GM12878 (cell line): ENCODE measurements around the gene ZNF827. TPM values are rescaled to one million over a fixed set of nuclear protein-coding genes. Genes with fewer than 3 reads are reported as not detected.

Experiments used
- ATAC-seq: fragments of 200-7000 bp; cut with Tn5 transposase; 3 replicates; pipeline ENCODE4 v1.9.1; 2020; ENCODE audit warnings: mild to moderate bottlenecking, moderate library complexity
- BruUV-seq: library from RNA; stranded (reverse); fragments of 400-500 nt; replicated peaks from 2 replicates; lab custom pipeline; 2021; lab: Mats Ljungman, UMichigan
- CTCF ChIA-PET: fragments of 300-600 bp; sonication (Branson Sonifier 250); formaldehyde crosslinking; extraction: SDS; loops from one replicate; lab custom pipeline; 2021; ENCODE audit warnings: inconsistent platforms; lab: Yijun Ruan, JAX
- POLR2A ChIA-PET: fragments of 350-600 bp; formaldehyde crosslinking; extraction: SDS; loops from one replicate; lab custom pipeline; 2021; ENCODE audit warnings: inconsistent platforms; lab: Charles Lee
- RAD21 ChIA-PET: fragments of 300-600 bp; sonication (Branson Sonifier 250); formaldehyde crosslinking; loops from one replicate; lab custom pipeline; 2023; ENCODE audit warnings: antibody characterized with exemption; ENCODE audit not compliant: unreplicated experiment; lab: Charles Lee
- SMC1A ChIA-PET: fragments of 300-600 bp; sonication (Branson Sonifier 250); formaldehyde crosslinking; loops from one replicate; lab custom pipeline; 2023; ENCODE audit not compliant: unreplicated experiment, uncharacterized antibody; lab: Charles Lee
- DNase-seq: peaks from one replicate; pipeline ENCODE4 v3.0.0-alpha.2; 2011; ENCODE audit warnings: low read depth, low spot score
- FAIRE-seq: peaks from 3 replicates; lab custom pipeline; 2011; peaks lifted over from hg19 to GRCh38; lab: Jason Lieb, UNC
- H2AFZ ChIP-seq: 2 replicates; pipeline ENCODE4 v1.6.0; 2011; ENCODE audit warnings: low read depth, low read length, control low read depth; ENCODE audit not compliant: control insufficient read depth
- H3K27ac ChIP-seq: 2 replicates; pipeline ENCODE4 v1.5.1; 2011; ENCODE audit warnings: control low read depth; ENCODE audit not compliant: control insufficient read depth, insufficient read depth
- H3K27me3 ChIP-seq, 2 experiments: replicated peaks in 1 of 2; 2 replicates each; pipeline versions ENCODE4 v1.6.0 to v1.6.1; 2011; ENCODE audit warnings: low read length in 1 of 2; ENCODE audit not compliant: control insufficient read depth in 2 of 2, insufficient read depth in 2 of 2
- H3K36me3 ChIP-seq, 2 experiments: 2 replicates each; pipeline ENCODE4 v1.5.1; 2011; ENCODE audit warnings: low read length in 1 of 2; ENCODE audit not compliant: control insufficient read depth in 2 of 2, insufficient read depth in 2 of 2
- H3K4me1 ChIP-seq: 2 replicates; pipeline ENCODE4 v1.6.1; 2011; ENCODE audit warnings: mild to moderate bottlenecking, low read length, moderate library complexity, mixed read lengths; ENCODE audit not compliant: control insufficient read depth, insufficient read depth
- H3K4me2 ChIP-seq: 2 replicates; pipeline ENCODE4 v1.6.0; 2011; ENCODE audit warnings: control low read depth; ENCODE audit not compliant: control insufficient read depth, insufficient read depth
- H3K4me3 ChIP-seq: fragments of 200-600 bp; sonication (generic); 2 replicates; pipeline ENCODE4 v1.5.1; 2016
- H3K79me2 ChIP-seq: 2 replicates; pipeline ENCODE4 v1.6.0; 2011; ENCODE audit warnings: low read length; ENCODE audit not compliant: control insufficient read depth, insufficient read depth
- H3K9ac ChIP-seq: 2 replicates; pipeline ENCODE4 v1.8.0; 2011; ENCODE audit warnings: low read length, control low read depth, mixed read lengths; ENCODE audit not compliant: control insufficient read depth, insufficient read depth
- H3K9me3 ChIP-seq: replicated peaks from 3 replicates; pipeline ENCODE4 v1.5.1; 2011; ENCODE audit warnings: mild to moderate bottlenecking, low read length; ENCODE audit not compliant: control insufficient read depth, insufficient read depth
- H4K20me1 ChIP-seq: 2 replicates; pipeline ENCODE4 v1.6.0; 2011; ENCODE audit not compliant: control insufficient read depth, insufficient read depth
- BHLHE40 ChIP-seq, 2 experiments: fragments of 450-650 bp in 1 of 2; IDR thresholded peaks; 2 replicates each; pipeline ENCODE4 v1.6.1; 2011 to 2017; ENCODE audit warnings: low read depth in 2 of 2, borderline replicate concordance in 1 of 2, improper control_type of control experiment in 1 of 2, low read length in 1 of 2, mild to moderate bottlenecking in 1 of 2
- CHD4 ChIP-seq: fragments of 200-600 bp; sonication (generic); IDR thresholded peaks from 2 replicates; pipeline ENCODE4 v1.6.1; 2016; ENCODE audit warnings: mild to moderate bottlenecking
- EED ChIP-seq: sonication (generic); IDR thresholded peaks from 2 replicates; pipeline ENCODE4 v1.6.1; 2016; ENCODE audit warnings: antibody characterized with exemption, low read depth
- EGR1 ChIP-seq, 2 experiments: IDR thresholded peaks; 1 replicate in 1 of 2; 2 replicates in 1 of 2; pipeline ENCODE4 v1.6.1; 2011 to 2012; ENCODE audit warnings: low read depth in 2 of 2, low read length in 2 of 2, borderline replicate concordance in 1 of 2, mild to moderate bottlenecking in 1 of 2, moderate library complexity in 1 of 2
- EP300 ChIP-seq, 2 experiments: fragments of 150-350 bp in 1 of 2; IDR thresholded peaks; 2 replicates each; pipeline ENCODE4 v1.6.1; 2011 to 2012; ENCODE audit warnings: low read depth in 2 of 2, low read length in 2 of 2, borderline replicate concordance in 1 of 2, improper control_type of control experiment in 1 of 2, inconsistent platforms in 1 of 2; ENCODE audit not compliant: control insufficient read depth in 1 of 2
- FOS ChIP-seq: IDR thresholded peaks from 3 replicates; pipeline ENCODE4 v1.6.1; 2011; ENCODE audit warnings: borderline replicate concordance; ENCODE audit not compliant: insufficient read length; ENCODE audit errors: extremely low read depth
- JUNB ChIP-seq: IDR thresholded peaks from 2 replicates; pipeline ENCODE4 v1.6.1; 2016; ENCODE audit warnings: antibody characterized with exemption, mild to moderate bottlenecking
- MTA3 ChIP-seq: IDR thresholded peaks from 2 replicates; pipeline ENCODE4 v1.6.1; 2012; ENCODE audit warnings: low read length, inconsistent platforms, borderline replicate concordance
- MYB ChIP-seq: fragments of 150-350 bp; IDR thresholded peaks from 2 replicates; pipeline ENCODE4 v1.6.1; 2014; ENCODE audit warnings: mild to moderate bottlenecking, low read depth, low read length, borderline replicate concordance
- SIN3A ChIP-seq: IDR thresholded peaks from 2 replicates; pipeline ENCODE4 v1.6.1; 2012; ENCODE audit warnings: low read depth, low read length, improper control_type of control experiment
- SMAD1 ChIP-seq: fragments of 450-650 bp; IDR thresholded peaks from 2 replicates; pipeline ENCODE4 v1.6.1; 2018; ENCODE audit warnings: mild to moderate bottlenecking, low read depth; ENCODE audit not compliant: partially characterized antibody
- SREBF1 ChIP-seq: IDR thresholded peaks from 2 replicates; pipeline ENCODE4 v1.6.1; 2012; ENCODE audit warnings: mild to moderate bottlenecking, low read length
- STAT3 ChIP-seq: IDR thresholded peaks from 2 replicates; pipeline ENCODE4 v1.6.1; 2011; ENCODE audit warnings: low read depth, low read length, improper control_type of control experiment
- SUPT20H ChIP-seq: IDR thresholded peaks from 2 replicates; pipeline ENCODE4 v1.6.1; 2011; ENCODE audit warnings: low read depth, mild to moderate bottlenecking, low read length, moderate library complexity, borderline replicate concordance; ENCODE audit not compliant: control insufficient read depth
- TAF1 ChIP-seq: IDR thresholded peaks from 2 replicates; pipeline ENCODE4 v1.6.1; 2011; ENCODE audit warnings: mild to moderate bottlenecking, low read depth, low read length, borderline replicate concordance
- TCF12 ChIP-seq: IDR thresholded peaks from 2 replicates; pipeline ENCODE4 v1.6.1; 2011; ENCODE audit warnings: low read depth, mild to moderate bottlenecking, low read length
- ZNF274 ChIP-seq: IDR thresholded peaks from one replicate; pipeline ENCODE4 v1.8.0; 2011; ENCODE audit not compliant: insufficient read length, insufficient read depth
- WGBS: methylation state at CpG from one replicate; pipeline ENCODE4 v1.1.6; 2016; ENCODE audit warnings: low lambda C conversion rate; ENCODE audit not compliant: insufficient replicate concordance, insufficient coverage; ENCODE audit errors: missing lambda C conversion rate; 5-methylcytosine and 5-hydroxymethylcytosine counted together
- in situ Hi-C: fragments of 300-500 bp; cut with MboI; formaldehyde crosslinking; loops from 9 replicates; pipeline ENCODE4 v1.14.3; 2018; ENCODE audit warnings: mixed read lengths
- intact Hi-C: fragments of 100-400 bp; cut with micrococcal nuclease; formaldehyde crosslinking; loops from one replicate; pipeline ENCODE4 v1.14.2; 2022; ENCODE audit not compliant: unreplicated experiment
- polyA plus RNA-seq, 11 experiments: library from polyadenylated mRNA; depleted of rRNA in 4 of 11; unstranded in 6 of 11; stranded (reverse) in 5 of 11; fragments of >200 nt; fragmentation: Nextera tagmentation in 4 of 11; fragmentation: Illumina TruSeq in 1 of 11; extraction: Ambion mirVana in 4 of 11; extraction: Trizol in 1 of 11; gene quantifications; 1 replicate in 1 of 11; 2 replicates in 10 of 11; pipeline versions ENCODE4 v1.2.1 to v1.2.3, GENCODE V29; 2011 to 2016; ENCODE audit warnings: inconsistent platforms in 2 of 11, missing spikeins in 2 of 11, low read depth in 1 of 11
- total RNA-seq, 4 experiments: library from RNA; depleted of rRNA in 3 of 4; stranded (reverse); fragments of >200 nt in 3 of 4; fragmentation: Illumina TruSeq in 1 of 4; extraction: Trizol in 1 of 4; gene quantifications; 2 replicates each; pipeline versions ENCODE4 v1.2.1 to v1.2.3, GENCODE V29; 2013 to 2021
- TF ChIP-seq, protein P1 (sequence below): IDR thresholded peaks from 2 replicates; pipeline ENCODE4 v1.6.1; 2012; ENCODE audit warnings: low read length, inconsistent platforms
- TF ChIP-seq, protein P2 (sequence below): fragments of 450-650 bp; conservative IDR thresholded peaks from 2 replicates; pipeline ENCODE4 v1.6.1; 2017; ENCODE audit warnings: mild to moderate bottlenecking, moderate library complexity
- TF ChIP-seq, protein P3 (sequence below): fragments of 450-650 bp; IDR thresholded peaks from 2 replicates; pipeline ENCODE4 v1.6.1; 2014; ENCODE audit warnings: mild to moderate bottlenecking

ZNF827 gene
- total and polyA plus RNA-seq, 10 of the 15 experiments (the other 5 are each of a cell fraction or from before 2014, with no cell fraction given): 3.8 to 31.5 (median 13.6) TPM

DNA sequence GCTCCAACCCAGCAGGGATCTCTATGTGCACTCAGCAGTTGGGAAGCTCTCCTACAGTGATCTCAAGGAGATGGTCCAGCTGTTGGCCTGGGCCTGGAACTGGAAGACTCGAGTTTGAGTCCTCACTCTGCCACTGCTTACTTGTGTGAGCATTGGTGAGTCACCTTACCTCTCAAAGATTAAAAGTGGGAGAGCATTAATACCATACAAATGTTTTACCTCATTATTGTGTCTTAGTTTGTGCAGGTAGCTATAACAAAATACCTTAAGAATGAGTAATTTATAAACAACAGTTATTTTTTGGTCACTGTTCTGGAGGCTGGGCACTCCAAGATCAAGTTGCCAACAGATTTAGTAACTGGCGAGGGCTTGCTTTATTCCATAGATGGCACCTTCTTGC is 21.4 kb upstream of the ZNF827 start:
- H3K36me3 ChIP-seq: no peaks in the 10 kb centered on the region
- no peaks in the 10 kb centered on the region; the same call in 2 of the 3 replicates for H3K9me3 ChIP-seq
- in situ Hi-C loops (loop anchor here (25.0 kb wide), 1 partner anchor 952 kb away; no protein-coding TSS in a partner anchor), intact Hi-C loops (no loop called here)
- no peaks in the 10 kb centered on the region for H3K4me1 ChIP-seq
- ATAC-seq (no peak), FAIRE-seq (no peak), DNase-seq (no peak)
- H2AFZ ChIP-seq: no peak overlapping the region
- no peaks in the 10 kb centered on the region for H3K79me2 ChIP-seq
- ChIA-PET CTCF (interaction anchor here (0.6 kb wide), 1 partner anchor 108 kb away, joined by 3 read pairs; no protein-coding TSS in a partner anchor), SMC1A (interaction anchor here (1.6 kb wide), 1 partner anchor 8 kb away, joined by 4 read pairs; no protein-coding TSS in a partner anchor), RAD21 (no interaction called here), POLR2A (no interaction called here)
- no peak overlapping the region for H3K27ac ChIP-seq
- H3K4me2 ChIP-seq: no peak overlapping the region
- TF ChIP-seq EP300 (IDR thresholded peaks at IDR 0.05; ENCODE audit: borderline replicate concordance in 1 of 2, control insufficient read depth in 1 of 2, low read depth in 2 of 2, low read length in 2 of 2) (no peak), CHD4 (no peak), SMAD1 (no peak), SIN3A (no peak), TAF1 (no peak), SUPT20H (no peak), EGR1 (IDR thresholded peaks at IDR 0.05; ENCODE audit: borderline replicate concordance in 1 of 2, low read depth in 2 of 2, low read length in 2 of 2) (no peak), MTA3 (no peak), ZNF274 (no peak), BHLHE40 (IDR thresholded peaks at IDR 0.05; ENCODE audit: borderline replicate concordance in 1 of 2, low read depth in 2 of 2, low read length in 1 of 2) (no peak), JUNB (no peak), SREBF1 (no peak), EED (no peak), STAT3 (no peak), FOS (no peak), MYB (no peak), TCF12 (no peak)
- TF ChIP-seq, protein P1, sequence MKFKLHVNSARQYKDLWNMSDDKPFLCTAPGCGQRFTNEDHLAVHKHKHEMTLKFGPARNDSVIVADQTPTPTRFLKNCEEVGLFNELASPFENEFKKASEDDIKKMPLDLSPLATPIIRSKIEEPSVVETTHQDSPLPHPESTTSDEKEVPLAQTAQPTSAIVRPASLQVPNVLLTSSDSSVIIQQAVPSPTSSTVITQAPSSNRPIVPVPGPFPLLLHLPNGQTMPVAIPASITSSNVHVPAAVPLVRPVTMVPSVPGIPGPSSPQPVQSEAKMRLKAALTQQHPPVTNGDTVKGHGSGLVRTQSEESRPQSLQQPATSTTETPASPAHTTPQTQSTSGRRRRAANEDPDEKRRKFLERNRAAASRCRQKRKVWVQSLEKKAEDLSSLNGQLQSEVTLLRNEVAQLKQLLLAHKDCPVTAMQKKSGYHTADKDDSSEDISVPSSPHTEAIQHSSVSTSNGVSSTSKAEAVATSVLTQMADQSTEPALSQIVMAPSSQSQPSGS: no peak
- TF ChIP-seq, protein P2, sequence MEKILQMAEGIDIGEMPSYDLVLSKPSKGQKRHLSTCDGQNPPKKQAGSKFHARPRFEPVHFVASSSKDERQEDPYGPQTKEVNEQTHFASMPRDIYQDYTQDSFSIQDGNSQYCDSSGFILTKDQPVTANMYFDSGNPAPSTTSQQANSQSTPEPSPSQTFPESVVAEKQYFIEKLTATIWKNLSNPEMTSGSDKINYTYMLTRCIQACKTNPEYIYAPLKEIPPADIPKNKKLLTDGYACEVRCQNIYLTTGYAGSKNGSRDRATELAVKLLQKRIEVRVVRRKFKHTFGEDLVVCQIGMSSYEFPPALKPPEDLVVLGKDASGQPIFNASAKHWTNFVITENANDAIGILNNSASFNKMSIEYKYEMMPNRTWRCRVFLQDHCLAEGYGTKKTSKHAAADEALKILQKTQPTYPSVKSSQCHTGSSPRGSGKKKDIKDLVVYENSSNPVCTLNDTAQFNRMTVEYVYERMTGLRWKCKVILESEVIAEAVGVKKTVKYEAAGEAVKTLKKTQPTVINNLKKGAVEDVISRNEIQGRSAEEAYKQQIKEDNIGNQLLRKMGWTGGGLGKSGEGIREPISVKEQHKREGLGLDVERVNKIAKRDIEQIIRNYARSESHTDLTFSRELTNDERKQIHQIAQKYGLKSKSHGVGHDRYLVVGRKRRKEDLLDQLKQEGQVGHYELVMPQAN: no peak
- TF ChIP-seq, protein P3, sequence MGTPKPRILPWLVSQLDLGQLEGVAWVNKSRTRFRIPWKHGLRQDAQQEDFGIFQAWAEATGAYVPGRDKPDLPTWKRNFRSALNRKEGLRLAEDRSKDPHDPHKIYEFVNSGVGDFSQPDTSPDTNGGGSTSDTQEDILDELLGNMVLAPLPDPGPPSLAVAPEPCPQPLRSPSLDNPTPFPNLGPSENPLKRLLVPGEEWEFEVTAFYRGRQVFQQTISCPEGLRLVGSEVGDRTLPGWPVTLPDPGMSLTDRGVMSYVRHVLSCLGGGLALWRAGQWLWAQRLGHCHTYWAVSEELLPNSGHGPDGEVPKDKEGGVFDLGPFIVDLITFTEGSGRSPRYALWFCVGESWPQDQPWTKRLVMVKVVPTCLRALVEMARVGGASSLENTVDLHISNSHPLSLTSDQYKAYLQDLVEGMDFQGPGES: no peak
- H4K20me1 ChIP-seq: no peaks in the 10 kb centered on the region
- no TSS peak for BruUV-seq
- H3K27me3 ChIP-seq: no peaks in the 10 kb centered on the region
- H3K4me3 ChIP-seq: no peak overlapping the region
- no peak overlapping the region for H3K9ac ChIP-seq
- 44% methylated on average over 2 of the region's 2 CpGs for WGBS
